Hepatocyte (in vitro differentiated cells): ENCODE measurements around the gene LRCH1. TPM values are rescaled to one million over a fixed set of nuclear protein-coding genes. Genes with fewer than 3 reads are reported as not detected.

ENCODE experiments used
- DNase-seq: peaks from one replicate; pipeline ENCODE4 v3.0.0-alpha.2; 2016; ENCODE audit warnings: low spot score
- H2AFZ ChIP-seq: fragments of 200-600 bp; sonication (generic); 2 replicates; pipeline ENCODE4 v1.6.0; 2016; ENCODE audit warnings: antibody characterized with exemption, mild to moderate bottlenecking
- H3K27ac ChIP-seq: fragments of 200-600 bp; sonication (generic); 2 replicates; pipeline ENCODE4 v1.5.1; 2016; ENCODE audit warnings: mild to moderate bottlenecking
- H3K27me3 ChIP-seq: fragments of 200-600 bp; sonication (generic); 2 replicates; pipeline ENCODE4 v1.6.1; 2016
- H3K36me3 ChIP-seq: fragments of 200-600 bp; sonication (generic); replicated peaks from 2 replicates; pipeline ENCODE4 v1.5.1; 2016; ENCODE audit warnings: low read depth; ENCODE audit not compliant: insufficient read depth
- H3K4me1 ChIP-seq: fragments of 200-600 bp; sonication (generic); 2 replicates; pipeline ENCODE4 v1.5.1; 2016; ENCODE audit warnings: mild to moderate bottlenecking, moderate library complexity; ENCODE audit not compliant: insufficient read depth
- H3K4me2 ChIP-seq: fragments of 200-600 bp; sonication (generic); 2 replicates; pipeline ENCODE4 v1.6.0; 2016
- H3K4me3 ChIP-seq: fragments of 200-600 bp; sonication (generic); 2 replicates; pipeline ENCODE4 v1.5.1; 2016; ENCODE audit warnings: mild to moderate bottlenecking
- H3K79me2 ChIP-seq: fragments of 200-600 bp; sonication (generic); 2 replicates; pipeline ENCODE4 v1.6.0; 2017; ENCODE audit warnings: mild to moderate bottlenecking
- H3K9me2 ChIP-seq: fragments of 200-600 bp; sonication (generic); replicated peaks from 2 replicates; pipeline ENCODE4 v1.6.0; 2017; ENCODE audit warnings: mild to moderate bottlenecking; ENCODE audit not compliant: insufficient read depth
- H3K9me3 ChIP-seq: fragments of 200-600 bp; sonication (generic); 2 replicates; pipeline ENCODE4 v1.5.1; 2016; ENCODE audit warnings: low read depth, mild to moderate bottlenecking
- H4K20me1 ChIP-seq: fragments of 200-600 bp; sonication (generic); 2 replicates; pipeline ENCODE4 v1.6.0; 2016; ENCODE audit warnings: mild to moderate bottlenecking; ENCODE audit not compliant: insufficient read depth, poor library complexity, severe bottlenecking
- EZH2 ChIP-seq: fragments of 200-600 bp; sonication (generic); IDR thresholded peaks from 2 replicates; pipeline ENCODE4 v1.6.1; 2016; ENCODE audit warnings: antibody characterized with exemption, mild to moderate bottlenecking, borderline replicate concordance
- EZH2phosphoT487 ChIP-seq: fragments of 200-600 bp; sonication (generic); IDR thresholded peaks from one replicate; pipeline ENCODE4 v1.6.1; 2018; ENCODE audit warnings: antibody characterized with exemption, mild to moderate bottlenecking, low read depth, moderate library complexity; ENCODE audit not compliant: unreplicated experiment, severe bottlenecking
- WGBS: methylation state at CpG from one replicate; pipeline ENCODE4 v1.1.6; 2016; ENCODE audit warnings: low lambda C conversion rate; ENCODE audit errors: missing lambda C conversion rate; 5-methylcytosine and 5-hydroxymethylcytosine counted together
- polyA plus RNA-seq: library from polyadenylated mRNA; unstranded; fragments of >200 nt; fragmentation: Nextera tagmentation; extraction: Ambion mirVana; gene quantifications from 2 replicates; pipeline ENCODE4 v1.2.1, GENCODE V29; 2016
- total RNA-seq: library from RNA; depleted of rRNA; stranded (reverse); fragments of >200 nt; gene quantifications from 2 replicates; pipeline ENCODE4 v1.2.3, GENCODE V29; 2014
- TF ChIP-seq, protein P1 (sequence below): fragments of 200-600 bp; sonication (generic); IDR thresholded peaks from 2 replicates; pipeline ENCODE4 v1.5.1; 2016; ENCODE audit warnings: antibody characterized with exemption, mild to moderate bottlenecking; ENCODE audit not compliant: poor library complexity

Gene LRCH1
- total and polyA plus RNA-seq, 2 experiments from 2014 or later = 5.7 to 14.1 TPM

- TF ChIP-seq, protein P1, sequence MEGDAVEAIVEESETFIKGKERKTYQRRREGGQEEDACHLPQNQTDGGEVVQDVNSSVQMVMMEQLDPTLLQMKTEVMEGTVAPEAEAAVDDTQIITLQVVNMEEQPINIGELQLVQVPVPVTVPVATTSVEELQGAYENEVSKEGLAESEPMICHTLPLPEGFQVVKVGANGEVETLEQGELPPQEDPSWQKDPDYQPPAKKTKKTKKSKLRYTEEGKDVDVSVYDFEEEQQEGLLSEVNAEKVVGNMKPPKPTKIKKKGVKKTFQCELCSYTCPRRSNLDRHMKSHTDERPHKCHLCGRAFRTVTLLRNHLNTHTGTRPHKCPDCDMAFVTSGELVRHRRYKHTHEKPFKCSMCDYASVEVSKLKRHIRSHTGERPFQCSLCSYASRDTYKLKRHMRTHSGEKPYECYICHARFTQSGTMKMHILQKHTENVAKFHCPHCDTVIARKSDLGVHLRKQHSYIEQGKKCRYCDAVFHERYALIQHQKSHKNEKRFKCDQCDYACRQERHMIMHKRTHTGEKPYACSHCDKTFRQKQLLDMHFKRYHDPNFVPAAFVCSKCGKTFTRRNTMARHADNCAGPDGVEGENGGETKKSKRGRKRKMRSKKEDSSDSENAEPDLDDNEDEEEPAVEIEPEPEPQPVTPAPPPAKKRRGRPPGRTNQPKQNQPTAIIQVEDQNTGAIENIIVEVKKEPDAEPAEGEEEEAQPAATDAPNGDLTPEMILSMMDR = no peak
- TF ChIP-seq EZH2 = no peak
- TF ChIP-seq EZH2phosphoT487 = no peak
- no peaks in the 10 kb centered on the region for H3K9me3 ChIP-seq
- H3K79me2 ChIP-seq = no peaks in the 10 kb centered on the region
- peaks cover 12% of the 10 kb centered on the region for H3K4me1 ChIP-seq
- H3K36me3 ChIP-seq = no peaks in the 10 kb centered on the region
- H4K20me1 ChIP-seq = no peaks in the 10 kb centered on the region
- no peaks in the 10 kb centered on the region for H3K9me2 ChIP-seq
- H2AFZ ChIP-seq = no peak overlapping the region
- no peaks in the 10 kb centered on the region for H3K27me3 ChIP-seq
- DNase-seq = no peak
- 93% methylated on average over 3 of the region's 3 CpGs for whole genome bisulfite sequencing
- H3K4me3 ChIP-seq = no peak overlapping the region
- no peak overlapping the region for H3K4me2 ChIP-seq
- H3K27ac ChIP-seq = no peak overlapping the region
Observed at GRCh38 chr13:46715363-46715762, 162.4 kb downstream of the LRCH1 start.

GRCh38 chr13:46716821-46717220, 163.9 kb downstream of the LRCH1 start:
- Histone ChIP-seq H2AFZ (no peak overlapping the region), H3K4me3 (no peak overlapping the region), H3K4me2 (no peak overlapping the region), H3K27me3 (no peaks in the 10 kb centered on the region), H4K20me1 (no peaks in the 10 kb centered on the region), H3K9me3 (no peaks in the 10 kb centered on the region), H3K36me3 (no peaks in the 10 kb centered on the region), H3K79me2 (no peaks in the 10 kb centered on the region), H3K4me1 (peaks cover 12% of the 10 kb centered on the region), H3K9me2 (no peaks in the 10 kb centered on the region), H3K27ac (peak overlapping the region; percentile 3)
- no peak for TF ChIP-seq EZH2
- TF ChIP-seq, protein P1 = no peak
- TF ChIP-seq EZH2phosphoT487 = no peak
- no peak for DNase-seq
- WGBS = 52% methylated on average over 1 of the region's 1 CpG

DNA sequence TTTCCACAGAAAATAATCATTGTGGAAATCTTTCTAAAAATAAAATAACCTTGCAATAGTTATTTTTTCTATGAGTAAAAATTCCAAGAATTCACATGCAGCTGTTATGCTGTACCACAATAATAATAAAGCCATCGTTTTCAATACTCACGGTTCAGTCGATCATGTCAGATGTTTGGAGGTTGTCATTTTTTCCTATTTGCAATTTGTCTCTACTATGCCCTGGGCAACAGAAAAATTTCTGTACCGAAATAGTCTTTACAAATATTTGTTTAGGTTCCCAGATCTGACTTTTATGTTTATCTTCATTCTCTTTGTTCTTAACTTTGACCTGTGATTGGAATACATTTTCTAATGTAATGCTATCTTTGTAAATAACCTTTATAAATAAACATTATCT, 164.3 kb downstream of the LRCH1 start:
- no peak for DNase-seq
- peak overlapping the region; percentile 3 for H3K27ac ChIP-seq
- no peaks in the 10 kb centered on the region for H3K27me3 ChIP-seq
- peaks cover 12% of the 10 kb centered on the region for H3K4me1 ChIP-seq
- no peaks in the 10 kb centered on the region for H3K79me2 ChIP-seq
- no peaks in the 10 kb centered on the region for H4K20me1 ChIP-seq
- H3K9me3 ChIP-seq = no peaks in the 10 kb centered on the region
- H3K9me2 ChIP-seq = no peaks in the 10 kb centered on the region
- no peak overlapping the region for H3K4me2 ChIP-seq
- WGBS = 54% methylated on average over 4 of the region's 4 CpGs
- H3K4me3 ChIP-seq = no peak overlapping the region
- H2AFZ ChIP-seq = no peak overlapping the region
- H3K36me3 ChIP-seq = no peaks in the 10 kb centered on the region
- TF ChIP-seq EZH2 (no peak), EZH2phosphoT487 (no peak)
- TF ChIP-seq, protein P1 = no peak

- H3K27ac ChIP-seq = no peak overlapping the region
- TF ChIP-seq EZH2 = no peak
- no peak for TF ChIP-seq EZH2phosphoT487
- TF ChIP-seq, protein P1 = no peak
- 37% methylated on average over 2 of the region's 2 CpGs for WGBS
- H3K36me3 ChIP-seq = no peaks in the 10 kb centered on the region
- H3K27me3 ChIP-seq = no peaks in the 10 kb centered on the region
- H4K20me1 ChIP-seq = no peaks in the 10 kb centered on the region
- no peaks in the 10 kb centered on the region for H3K79me2 ChIP-seq
- DNase-seq = no peak
- H2AFZ ChIP-seq = no peak overlapping the region
- H3K9me3 ChIP-seq = no peaks in the 10 kb centered on the region
- no peaks in the 10 kb centered on the region for H3K9me2 ChIP-seq
- no peak overlapping the region for H3K4me3 ChIP-seq
- H3K4me1 ChIP-seq = peaks cover 12% of the 10 kb centered on the region
- H3K4me2 ChIP-seq = no peak overlapping the region
Observed at GRCh38 chr13:46717856-46718255, 164.9 kb downstream of the LRCH1 start.
